D721Med (cell line): Measurements from ENCODE around the gene CMKLR1.

Source experiments
- DNase-seq: peaks from one replicate; pipeline ENCODE4 v3.0.0; 2011; ENCODE audit warnings: low spot score; ENCODE audit not compliant: insufficient read length
- FAIRE-seq: peaks from 2 replicates; lab custom pipeline; 2011; peaks lifted over from hg19 to GRCh38; lab: Jason Lieb, UNC
- TF ChIP-seq, protein P1 (sequence below): IDR thresholded peaks from 2 replicates; pipeline ENCODE4 v1.5.1; 2012; ENCODE audit warnings: mild to moderate bottlenecking, control low read depth; ENCODE audit not compliant: insufficient read depth; ENCODE audit errors: missing control alignments

The CMKLR1 gene

DNA sequence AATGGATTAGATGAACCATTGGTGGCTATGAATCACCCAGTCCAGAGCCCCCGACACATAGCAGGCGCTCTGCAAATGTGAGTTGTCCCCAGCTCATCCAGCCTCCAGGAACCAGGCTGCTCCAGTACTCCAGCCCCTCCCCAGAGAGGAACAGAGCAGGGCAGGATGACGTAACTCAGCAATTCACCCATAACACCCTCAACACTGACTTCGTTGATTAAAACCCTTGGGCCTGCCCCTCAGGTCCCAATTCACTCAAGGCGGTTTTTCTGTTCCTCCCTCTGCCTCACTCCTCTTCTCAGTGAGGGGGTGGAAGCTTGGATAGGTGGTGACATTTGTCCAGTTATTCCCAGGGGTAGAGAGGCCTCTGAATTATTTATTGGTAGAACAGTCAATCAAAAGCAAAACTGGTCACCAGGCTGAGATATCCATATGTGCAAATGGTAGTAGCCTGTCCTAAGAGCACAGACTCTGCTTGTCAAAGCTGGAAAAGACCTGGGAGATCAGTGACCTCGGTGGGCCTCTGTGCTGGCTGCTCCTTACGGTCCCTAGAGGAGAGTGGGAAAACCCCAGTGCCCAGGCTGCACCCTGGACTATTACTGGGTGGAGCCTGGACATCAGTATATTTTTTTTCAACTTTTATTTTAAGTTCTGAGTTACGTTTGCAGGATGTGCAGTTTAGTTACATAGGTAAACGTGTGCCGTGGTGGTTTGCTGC lies 97.0 kb downstream of the CMKLR1 start:
- TF ChIP-seq, protein P1, sequence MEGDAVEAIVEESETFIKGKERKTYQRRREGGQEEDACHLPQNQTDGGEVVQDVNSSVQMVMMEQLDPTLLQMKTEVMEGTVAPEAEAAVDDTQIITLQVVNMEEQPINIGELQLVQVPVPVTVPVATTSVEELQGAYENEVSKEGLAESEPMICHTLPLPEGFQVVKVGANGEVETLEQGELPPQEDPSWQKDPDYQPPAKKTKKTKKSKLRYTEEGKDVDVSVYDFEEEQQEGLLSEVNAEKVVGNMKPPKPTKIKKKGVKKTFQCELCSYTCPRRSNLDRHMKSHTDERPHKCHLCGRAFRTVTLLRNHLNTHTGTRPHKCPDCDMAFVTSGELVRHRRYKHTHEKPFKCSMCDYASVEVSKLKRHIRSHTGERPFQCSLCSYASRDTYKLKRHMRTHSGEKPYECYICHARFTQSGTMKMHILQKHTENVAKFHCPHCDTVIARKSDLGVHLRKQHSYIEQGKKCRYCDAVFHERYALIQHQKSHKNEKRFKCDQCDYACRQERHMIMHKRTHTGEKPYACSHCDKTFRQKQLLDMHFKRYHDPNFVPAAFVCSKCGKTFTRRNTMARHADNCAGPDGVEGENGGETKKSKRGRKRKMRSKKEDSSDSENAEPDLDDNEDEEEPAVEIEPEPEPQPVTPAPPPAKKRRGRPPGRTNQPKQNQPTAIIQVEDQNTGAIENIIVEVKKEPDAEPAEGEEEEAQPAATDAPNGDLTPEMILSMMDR = no peak
- FAIRE-seq = no peak
- no peak for DNase-seq

DNA sequence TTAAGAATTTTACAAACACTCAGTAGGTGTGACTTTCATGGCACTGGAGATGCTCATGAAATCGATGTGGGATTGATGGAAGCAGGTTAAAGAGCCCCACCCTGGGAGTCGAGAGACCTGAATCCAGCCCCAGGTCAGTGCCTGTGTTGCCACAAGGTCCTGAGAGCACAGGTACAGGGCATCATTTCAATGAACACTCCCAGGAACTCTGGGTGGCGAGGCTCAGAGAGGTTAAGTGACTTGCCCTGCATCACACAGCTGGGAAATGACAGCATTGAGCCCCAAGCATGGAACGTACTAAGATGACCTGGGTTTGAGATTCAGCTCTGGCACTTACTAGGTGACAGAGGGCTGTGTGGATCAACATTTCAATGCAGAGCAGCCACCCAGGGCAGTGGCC lies 98.2 kb downstream of the CMKLR1 start:
- DNase-seq = no peak

DNA sequence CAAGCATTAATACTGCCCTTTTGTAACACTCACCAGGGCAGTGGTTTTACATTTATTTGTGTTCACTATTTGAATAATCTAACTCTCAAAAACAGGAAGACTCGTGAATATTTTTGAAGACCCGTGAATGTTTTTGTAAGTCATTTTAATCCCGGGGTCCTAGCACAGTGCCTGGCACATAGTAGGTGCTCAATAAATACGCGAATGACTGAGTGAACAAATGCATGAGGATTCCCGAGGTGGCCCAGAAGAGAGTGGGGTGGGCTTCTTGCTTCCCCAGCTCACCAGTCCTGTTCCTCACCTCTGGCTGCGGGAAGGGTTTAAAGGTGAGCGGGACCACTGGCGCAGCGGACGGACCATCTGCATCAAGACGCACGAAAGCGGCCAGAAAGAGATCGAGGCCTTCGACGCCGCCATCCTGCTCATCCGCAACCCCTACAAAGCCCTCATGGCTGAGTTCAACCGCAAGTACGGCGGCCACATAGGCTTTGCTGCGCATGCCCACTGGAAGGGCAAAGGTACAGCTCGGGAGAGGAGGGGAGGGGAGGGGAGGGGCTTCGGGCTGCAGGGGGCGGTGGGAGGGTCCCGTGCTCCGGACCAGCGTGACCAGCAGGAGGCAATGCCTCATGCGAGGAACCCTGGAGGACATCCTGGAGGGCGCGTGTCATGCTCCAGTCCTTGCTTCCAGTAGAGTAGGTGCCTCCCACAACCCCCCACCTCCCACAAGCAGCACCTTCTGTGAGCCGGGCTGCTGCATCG lies 98.9 kb downstream of the CMKLR1 start:
- no peak for FAIRE-seq
- DNase-seq = no peak
- TF ChIP-seq, protein P1 = no peak

More for the DNA sequence above, 98.2 kb downstream of the CMKLR1 start:
- FAIRE-seq = no peak
- TF ChIP-seq, protein P1 = no peak

DNA sequence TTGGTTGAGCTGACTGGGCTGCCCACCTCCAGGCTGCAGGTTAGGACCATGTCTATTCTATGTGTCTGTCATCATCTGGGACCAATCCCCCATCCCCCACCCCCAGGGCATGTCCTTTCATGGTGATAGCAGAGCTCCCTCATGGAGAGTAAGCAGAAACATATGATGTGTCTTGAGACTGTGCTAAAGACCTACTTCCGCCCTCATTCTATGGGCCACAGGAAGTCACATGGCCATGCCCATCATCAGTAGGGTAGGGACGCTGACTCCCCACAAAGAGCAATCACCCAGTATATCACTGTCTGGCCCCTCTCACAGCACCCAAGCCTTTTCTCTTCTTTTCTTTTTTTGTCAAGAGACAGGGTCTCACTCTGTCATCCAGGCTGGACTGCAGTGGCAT lies 99.7 kb downstream of the CMKLR1 start:
- TF ChIP-seq, protein P1 = no peak
- FAIRE-seq = no peak
- DNase-seq = no peak

DNA sequence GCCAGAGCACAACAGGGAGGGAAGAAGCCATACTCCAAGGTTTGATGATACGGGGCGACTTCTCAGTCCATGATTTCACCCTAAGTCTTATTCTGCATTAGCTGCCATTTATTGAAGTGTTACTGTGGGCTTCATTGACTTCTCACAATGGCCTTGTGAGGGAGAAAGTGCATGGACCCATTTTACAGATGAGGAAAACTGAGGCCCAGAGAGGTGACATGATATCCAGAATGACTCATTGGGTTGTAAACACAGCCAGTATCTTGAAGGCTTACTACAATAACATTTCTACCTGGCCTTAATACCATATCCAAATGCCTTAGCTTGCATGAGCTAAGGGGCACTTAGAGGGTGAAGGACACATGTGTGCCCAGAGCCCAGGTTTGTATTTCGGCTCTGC lies 100.6 kb downstream of the CMKLR1 start:
- DNase-seq = no peak
- FAIRE-seq = no peak
- TF ChIP-seq, protein P1 = no peak
